Measurements from ENCODE around the gene SMAD5.

Gene SMAD5

DNA sequence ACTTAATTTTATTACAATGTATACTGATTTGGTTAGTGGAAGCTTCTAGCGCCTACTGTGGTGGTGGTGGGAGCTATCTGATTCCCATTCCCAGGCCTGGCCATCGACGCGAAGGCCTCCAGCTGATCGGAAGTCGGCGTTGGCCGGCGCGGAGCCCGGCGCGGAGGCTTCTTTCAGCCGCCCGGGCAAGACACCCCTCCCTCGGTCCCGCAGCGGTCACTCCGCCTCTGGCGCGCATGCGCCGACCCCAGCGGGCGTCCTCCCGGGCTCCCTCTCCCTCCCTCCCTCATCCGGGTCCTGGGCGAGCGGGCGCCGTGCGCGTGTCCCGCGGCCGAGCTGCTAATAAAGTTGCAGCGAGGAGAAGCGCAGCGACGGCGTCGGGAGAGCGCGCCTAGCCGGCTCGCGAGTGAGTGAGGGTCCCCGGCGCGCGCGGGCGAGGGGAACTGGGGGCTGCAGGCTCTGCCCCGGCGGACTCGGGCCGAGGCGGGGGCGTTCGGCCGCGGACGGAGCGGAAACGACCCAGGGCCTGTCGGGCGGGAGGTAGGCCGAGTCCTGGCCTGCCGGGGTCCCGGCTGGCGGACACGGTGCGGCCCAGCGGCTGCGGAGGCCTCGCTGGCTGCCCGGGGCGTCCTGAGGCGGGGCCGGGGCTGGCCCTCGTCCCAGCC is at the start of gene SMAD5:
SMAD5 (plus strand) TSS at position 289 of the 665 bp plus-strand sequence. CDS start 20,916 bp downstream, outside the sequence.
- peak; percentile 35 for DNase-seq

DNA sequence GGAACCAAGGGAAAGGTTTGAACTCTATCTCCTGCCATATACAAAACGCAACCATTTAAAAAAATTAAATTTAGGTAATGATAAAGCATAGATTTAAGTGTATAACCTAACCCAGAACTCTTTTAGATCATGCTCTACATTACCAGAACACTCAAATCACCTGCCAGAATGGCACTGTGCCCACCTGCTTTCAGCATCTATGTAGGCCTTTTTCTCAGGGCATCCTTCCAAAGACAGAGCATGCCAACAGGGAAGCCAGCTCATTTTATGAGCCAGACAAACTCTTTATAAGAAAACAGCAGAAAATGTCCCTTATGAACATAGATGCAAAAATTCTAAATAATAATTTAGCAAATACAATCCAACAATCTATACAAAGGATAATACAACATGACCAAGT is 47.9 kb upstream of the SMAD5 start:
- DNase-seq, result no peak

DNA sequence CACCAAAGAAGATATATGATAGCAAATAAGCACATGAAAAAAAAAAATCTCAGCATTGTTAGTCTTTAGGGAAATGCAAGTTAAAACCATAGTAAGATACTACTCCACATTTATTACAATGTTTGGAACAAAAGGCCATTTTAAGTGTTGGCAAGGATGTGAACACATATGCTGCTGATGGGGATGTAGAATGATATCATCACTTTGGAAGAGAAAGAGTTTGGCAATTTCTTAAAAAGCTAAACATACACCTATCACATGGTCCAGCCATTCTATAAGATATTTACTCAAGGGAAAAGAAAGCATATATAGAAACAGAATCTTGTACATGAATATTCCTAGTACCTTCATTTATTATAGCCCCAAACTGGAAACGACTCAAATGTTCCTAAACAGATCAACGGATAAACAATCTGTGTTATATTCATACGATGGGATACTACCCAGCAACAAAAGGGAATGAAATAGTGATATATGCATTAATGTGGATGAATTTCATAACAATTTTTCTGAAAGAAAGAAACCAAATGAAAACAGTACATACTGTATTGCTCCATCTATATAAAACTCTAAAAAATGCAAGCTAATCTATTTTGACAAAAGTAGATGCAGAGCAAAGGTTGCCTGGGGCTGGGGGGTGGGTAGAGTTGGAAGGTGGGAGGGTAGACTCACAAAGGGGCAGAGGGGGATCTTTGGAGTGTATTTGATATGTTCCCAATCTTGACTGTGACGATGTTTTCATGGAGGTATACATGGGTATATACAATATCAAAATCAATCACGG is 45.7 kb upstream of the SMAD5 start:
- DNase-seq, result no peak

DNA sequence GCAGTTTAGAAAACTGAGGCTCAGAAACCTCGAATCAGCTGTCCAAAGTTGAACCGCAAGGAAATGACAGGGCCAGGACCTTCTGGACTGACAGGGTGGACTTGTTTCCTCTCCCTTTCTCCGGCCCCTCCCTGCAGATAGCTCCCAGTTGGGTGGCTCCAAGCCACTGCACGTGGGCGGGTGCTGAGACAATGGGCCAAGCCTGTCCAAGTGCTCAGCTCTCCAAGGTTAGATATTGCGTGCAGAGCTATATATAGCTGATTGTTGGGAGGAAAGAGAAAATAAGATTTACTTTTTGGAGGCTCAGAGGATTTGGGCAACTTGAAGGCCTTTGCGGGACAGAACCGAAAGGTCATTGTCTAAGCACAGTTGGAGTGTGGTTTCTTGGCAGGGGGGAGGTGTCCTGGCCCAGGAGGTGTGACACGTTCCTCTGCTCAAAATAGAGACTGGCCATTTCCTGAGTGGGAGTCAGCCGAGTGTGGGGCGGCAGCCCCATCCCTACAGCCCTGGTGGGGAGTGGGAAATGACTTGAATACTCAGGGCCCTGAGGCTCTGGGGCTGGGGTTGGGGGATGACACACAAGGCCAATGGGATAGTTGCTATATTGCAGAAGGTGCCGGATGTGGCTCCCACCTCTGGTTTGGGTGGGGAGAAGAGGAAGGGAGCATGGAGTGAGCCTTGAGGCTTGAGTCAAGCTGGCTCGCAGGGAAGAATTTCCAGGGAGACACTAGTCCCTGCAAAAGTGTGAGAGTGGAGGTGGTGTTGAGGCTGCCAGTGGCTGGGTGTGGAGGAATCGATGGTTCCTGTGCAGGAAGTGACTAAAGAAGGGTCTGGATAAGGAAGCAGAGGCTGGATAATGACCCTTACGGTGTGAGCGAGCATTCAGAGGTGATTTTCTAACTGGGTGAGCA is 44.4 kb upstream of the SMAD5 start:
- no peak for DNase-seq

DNA sequence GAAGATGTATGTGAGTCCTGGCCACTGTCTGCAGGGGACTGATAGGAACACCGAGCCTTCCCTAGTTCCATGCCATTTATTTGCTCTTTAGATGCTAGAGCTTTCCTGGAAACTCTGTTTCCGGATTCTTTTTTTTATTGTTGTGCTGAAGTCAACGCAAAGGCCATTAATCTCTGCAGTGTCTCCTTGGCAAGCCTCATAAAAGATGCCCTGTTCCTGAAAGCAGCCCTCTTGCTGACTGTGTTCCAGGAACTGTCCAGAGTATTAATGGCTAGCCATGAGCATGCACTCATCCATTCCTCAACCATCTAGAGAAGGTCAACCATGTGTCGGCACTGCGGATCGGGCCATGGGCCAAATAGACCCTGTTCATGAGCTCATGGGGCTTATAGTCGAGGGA is 42.9 kb upstream of the SMAD5 start:
- DNase-seq, result no peak

DNA sequence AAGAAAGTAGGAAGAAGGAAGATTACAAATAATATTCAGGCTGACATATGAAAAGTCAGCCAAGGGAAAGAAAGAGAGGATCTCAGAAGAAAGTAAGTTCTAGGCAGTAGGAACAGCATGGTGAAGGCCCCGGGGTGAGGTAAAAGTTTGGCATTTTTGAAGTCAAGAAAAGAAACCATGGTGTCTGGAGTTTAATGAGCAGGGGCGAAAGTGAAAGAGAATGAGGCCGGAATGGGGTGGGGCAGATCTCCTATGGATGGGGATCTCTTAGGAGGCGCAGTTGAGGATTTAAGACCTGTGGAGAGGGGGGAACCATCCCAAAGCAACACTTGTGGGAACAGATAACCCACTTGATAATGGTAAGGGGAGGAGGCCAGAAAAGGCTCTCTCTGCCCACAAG is 42.3 kb upstream of the SMAD5 start:
- no peak for DNase-seq

DNA sequence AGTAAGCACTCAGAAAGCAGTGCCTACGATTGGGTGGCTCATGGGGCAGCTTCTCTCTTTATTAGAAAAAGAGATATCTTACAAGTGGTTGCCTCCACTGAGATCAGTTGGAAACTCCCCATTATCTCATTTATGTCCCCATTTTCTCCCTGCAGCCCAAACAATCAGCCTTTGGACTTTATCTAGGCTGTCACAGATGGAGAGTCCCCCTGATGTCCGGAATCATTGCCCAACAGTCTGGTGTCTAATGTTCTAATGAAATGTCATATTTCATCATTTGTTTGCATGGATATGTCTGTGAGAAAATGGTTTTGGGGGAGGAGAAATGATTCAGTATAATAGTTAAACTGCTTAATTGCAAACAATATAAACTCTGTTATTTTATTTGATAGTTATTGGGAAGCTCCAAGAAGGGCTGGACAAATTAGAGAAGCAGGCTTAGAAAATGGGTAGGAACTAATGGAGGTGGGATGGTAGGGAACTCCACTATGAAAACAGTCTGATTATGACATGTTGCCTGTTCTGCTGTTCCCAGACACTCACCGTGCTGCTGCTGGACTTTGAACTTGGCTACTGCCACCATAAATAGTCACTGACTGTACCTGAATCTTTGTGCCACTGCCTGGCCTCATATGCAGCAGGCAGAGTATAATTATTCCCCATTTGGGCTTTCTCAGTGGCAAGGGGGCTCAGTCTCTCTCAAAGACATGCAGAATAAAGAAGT is 38.3 kb upstream of the SMAD5 start:
- no peak for DNase-seq

DNA sequence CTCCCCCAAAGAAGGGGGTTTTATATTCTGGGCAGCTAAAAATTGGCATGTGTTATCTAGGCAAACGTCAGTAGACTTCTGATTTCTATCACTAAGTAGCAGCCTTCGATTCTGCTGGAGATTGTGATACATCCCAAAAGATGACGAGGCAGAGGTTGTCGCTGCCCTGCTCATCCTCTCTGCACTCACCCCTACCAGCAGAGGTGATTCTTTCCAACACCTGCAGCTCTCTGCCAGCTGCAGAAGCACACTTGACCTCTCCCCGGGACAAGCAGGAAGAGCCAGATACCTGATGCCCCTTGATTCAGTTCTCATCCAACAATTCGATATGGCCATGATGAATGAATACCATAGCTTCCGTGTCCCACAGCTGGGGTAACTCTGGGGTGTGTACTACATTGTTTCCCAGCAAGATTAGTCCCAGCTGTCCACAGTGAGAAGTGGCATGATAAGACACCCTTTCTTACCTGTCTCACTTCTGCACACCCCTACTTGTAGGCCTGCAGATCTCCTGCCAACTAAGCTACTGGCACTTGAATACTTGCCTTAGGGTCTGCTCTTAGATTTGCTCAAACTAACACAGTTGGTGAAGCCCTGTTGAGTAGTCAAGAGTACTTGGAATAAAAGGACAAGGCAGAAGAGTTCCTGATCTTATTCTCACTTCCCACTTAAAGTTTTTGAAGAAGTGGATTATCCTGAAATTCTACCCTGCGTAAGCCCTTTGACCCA is 37.6 kb upstream of the SMAD5 start:
- no peak for DNase-seq

DNA sequence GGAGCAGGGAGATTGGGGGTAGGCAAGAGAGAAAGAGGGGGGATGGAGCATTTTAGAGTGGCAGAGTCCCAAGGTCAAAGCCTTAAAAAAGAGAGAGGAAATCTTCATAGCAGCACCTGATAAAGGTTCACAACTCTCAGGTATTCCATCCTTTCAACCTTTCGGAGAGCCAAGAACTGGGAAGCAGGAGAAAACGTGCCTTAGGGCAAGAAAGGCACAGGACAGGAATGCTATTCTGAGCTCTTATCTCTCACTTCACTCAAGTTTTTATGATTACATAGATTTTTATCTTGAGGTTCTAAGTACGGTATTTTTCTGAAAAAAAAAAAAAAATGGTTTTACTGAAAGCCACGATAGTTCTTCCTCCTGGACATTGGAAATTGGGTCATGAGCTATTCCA is 34.5 kb upstream of the SMAD5 start:
- DNase-seq, result no peak

DNA sequence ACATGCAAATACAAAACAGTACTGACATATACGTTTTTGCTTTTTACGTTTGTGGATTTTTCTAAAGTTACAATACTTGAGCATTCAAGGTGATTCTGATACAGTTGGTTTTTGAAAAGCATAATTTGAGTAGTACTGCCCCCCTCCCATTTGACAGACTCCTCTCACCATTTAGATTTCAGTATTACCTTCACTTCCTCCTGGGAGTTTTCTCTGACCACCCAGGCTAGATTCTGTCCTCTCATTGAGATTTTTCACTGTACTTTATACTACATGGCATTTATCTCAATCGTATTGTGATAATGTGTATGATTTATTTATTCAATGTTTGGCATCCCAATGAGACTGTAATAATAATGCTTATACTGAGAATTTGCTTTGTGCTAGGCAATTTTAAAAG is 32.8 kb upstream of the SMAD5 start:
- no peak for DNase-seq

DNA sequence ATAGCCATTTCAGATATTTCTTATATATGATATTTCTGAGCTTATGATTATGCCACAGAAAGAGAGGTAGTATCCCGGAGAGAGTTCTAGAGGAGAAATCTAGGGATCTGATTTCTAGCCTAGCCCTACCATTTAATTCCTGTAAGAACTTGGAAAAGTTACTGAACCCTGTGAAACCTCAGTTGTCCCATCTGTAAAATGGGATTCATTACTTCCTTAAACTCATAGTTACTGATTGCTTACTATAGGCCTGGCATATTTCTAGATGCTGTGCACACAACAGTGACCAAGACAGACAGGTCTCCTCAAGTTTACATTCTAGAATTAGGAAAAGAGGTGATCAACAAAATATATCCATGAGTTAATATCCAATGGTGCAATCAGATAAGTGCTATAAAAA is 30.8 kb upstream of the SMAD5 start:
- DNase-seq, result no peak

DNA sequence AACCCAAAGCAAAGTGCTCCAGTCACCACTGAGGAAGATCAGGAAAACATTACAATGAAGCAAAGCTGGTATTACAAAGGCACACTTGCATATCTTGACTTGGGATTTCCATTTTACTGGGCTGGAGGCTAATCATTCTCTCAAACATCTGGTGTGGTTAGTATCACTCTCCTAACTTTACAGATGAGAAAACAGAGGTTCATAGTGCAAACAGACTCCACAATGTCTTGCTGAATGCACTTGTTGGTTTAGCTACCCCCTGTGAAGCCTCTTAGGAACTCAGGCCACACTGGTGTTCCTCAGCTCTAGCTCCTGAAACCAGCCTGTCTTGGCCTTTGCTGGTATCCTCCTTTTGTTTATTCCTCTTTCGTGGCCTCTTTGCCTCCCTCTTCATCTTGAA is 29.5 kb upstream of the SMAD5 start:
- no peak for DNase-seq

DNA sequence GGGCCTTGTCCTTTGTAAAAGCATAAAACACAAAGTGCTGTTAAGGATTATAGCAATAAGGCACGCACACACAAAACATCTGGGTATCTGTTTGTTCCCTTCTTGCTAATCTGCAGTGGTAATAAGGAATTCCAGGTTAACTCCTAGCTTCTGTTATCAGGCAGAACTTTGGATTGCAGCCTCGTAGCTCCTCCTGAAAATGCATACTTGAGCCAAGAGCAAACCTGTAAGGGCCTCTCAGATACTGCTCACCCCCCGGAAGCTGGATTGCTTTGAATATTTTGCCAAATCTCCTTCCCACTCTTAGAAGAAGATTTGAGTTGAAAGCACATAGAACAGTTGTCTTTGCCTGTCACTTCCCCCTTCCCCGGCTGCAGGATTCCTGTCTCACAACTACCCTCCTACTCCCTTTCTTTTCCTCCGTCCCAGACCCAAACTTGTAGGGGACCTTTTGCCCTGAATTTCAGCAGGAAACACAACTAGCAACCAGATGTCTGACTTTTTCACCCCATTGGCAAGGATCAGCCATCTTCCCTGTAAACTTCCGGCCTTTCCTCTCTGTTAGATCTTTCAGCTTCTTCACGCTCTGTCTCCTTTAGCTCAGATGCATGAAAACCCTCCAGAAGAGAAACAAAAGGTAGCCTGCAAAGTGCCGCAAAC is 28.2 kb upstream of the SMAD5 start:
- DNase-seq, result no peak

DNA sequence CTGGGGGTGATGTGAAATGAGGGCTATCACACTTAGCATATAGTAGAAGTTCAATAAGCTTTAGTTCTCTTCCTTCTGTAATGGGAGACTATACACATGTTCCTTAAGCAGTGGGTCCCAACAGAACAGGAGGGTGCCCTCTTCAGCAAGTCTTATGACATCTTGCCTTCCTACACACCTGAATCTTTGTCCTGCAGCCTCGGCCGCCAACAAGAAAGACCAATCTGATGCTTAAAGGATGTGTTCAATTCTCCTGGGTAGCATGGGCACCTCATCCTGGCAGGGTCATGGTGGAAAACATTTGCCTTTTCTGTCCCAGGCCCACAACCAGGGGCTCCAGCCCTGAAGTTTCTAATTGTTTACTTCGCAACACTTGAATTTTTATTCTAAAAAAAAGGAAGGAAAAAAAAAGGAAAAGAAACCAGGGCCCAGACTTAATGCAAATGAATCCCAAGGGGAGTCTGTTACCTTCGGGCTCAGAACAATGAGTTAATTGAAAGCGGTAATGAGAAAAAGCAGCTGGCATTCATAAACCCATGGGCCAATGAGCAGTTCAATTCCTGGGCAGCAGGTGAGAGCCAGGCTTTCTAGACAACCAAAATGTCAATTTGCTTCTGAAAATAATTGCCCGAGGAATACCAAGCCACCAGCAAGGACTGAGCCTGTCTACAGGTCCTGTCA is 26.2 kb upstream of the SMAD5 start:
- no peak for DNase-seq

DNA sequence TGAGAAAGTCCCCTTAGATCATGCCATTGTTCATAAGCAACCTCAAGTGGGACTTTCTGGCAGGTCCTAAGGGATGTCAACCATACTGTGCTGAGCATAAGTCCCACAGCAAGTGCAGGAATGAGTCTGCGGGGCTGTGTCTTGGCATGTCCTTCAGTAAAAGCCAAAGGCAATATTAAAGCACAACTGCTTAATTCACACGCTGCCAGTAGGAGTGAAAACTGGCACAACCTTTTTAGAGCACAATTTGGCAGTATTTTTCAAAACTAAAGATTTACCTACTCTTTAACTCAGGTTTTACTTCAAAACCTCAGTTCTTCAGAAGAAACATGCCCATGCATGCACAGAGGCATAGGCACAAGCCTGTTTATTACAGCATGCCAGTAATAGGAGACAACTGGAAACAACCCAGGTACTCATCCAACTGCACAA is 24.4 kb upstream of the SMAD5 start:
- DNase-seq, result no peak

DNA sequence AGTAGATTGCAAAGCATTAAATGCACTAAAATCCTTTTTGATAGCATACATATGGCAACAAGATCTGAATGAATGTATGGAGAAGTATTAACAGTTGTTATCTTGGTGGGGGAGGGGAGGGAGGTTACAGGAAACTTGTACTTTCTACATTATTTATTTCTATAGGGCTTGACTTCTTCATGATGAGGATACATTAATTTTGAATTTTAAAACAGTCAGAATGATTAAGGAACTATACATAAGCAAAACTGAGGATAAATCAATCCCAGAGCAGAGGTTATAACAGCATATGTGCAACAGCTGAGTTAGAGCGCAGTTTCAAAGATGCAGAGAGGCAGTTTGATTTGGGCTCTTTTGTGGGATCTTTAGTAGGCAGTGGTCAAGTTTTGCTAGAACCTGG is 23.9 kb upstream of the SMAD5 start:
- no peak for DNase-seq

DNA sequence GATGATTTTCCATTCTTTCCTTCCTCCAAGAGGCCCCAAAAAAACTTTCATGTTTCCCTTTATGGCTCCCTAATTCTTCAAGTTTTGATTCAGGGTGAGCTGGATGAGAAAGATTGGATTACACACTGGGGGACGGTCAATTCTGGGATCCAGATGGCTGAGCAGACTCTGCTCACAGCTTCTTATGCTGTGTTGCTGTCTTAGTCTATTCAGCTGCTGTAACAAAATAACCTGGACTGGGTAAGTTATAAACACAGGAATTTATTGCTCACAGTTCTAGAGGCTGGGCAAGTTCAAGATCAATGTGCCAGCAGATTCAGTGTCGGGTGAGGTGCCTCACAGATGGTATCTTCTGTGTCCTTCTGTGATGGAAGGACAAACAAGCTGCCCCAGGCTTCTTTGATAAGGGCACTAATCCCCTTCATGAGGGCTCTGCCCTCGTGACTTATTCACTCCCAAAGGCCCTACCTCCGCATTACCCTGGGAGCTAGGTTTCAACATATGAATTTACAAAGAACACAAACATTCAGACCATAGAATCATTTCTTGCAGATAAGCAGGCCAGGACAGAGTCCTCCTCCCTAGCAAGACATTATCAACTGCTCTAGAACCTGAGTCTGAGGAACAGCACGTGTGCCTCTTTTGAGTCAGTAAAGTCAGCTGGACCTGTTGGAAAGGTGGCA is 23.1 kb upstream of the SMAD5 start:
- DNase-seq, result no peak

DNA sequence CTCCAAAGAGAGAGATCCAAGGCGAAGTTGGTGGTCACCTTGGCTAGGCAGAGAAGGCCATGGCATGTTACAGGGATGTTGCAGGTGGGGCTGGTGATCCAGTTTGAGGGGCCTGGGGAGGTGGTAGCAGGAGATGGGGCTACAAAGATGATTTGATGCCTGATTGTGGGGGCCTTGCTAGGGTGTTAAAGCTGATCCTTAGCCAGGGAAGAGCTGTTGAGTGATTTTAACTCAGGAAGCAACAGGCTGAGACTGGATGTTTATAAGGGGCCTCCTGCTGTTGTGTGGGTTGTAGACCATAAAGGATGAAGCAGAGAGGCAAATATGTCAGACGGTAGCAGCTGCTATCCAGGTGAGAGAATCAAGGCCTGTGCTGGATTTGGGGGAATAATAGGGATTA is 19.0 kb upstream of the SMAD5 start:
- DNase-seq, result no peak

DNA sequence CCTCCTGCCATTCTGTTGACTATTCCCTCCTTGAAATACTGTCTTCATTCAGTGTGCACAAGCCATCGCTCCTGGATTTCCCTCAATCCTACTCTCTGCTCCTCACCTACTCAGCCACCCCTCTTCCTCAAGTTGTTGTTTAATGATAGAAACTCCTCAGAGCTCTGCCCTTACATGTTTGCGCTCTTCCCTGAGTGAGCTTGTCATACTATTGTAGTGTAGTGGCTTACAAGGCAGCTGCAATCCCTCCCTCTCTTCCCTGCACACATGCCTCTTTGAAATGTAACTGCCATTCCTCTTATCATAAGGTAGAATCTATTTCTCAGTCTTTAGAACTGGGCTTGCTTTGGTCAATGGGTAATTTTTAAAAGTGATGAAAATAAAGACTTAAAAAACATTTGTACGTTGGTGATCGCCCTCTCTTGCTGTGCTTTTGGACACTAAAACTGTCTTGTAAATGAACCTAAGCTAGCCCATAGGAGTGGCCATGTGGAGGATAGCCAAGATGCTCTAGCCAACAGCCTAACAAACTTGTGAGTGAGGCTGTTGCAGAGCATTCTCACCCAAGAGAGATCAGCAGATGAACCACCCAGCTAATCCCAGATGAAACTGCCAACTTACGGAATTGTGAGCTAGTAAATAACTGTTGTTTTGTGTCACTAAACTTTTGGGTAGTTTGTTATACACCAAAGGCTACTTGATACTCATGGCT is 18.1 kb upstream of the SMAD5 start:
- DNase-seq, result no peak
